Measurements from ENCODE around the gene OR7G1. TPM values are rescaled to one million over a fixed set of nuclear protein-coding genes. Genes with fewer than 3 reads are reported as not detected.
"Not testable (repeated sequence)": the region's sequence is repeated elsewhere in the genome, so short reads cannot be mapped to it uniquely, and the experiment has no call there.

The OR7G1 gene
- total and polyA plus RNA-seq, 2 experiments from 2014 or later = not detected

DNA sequence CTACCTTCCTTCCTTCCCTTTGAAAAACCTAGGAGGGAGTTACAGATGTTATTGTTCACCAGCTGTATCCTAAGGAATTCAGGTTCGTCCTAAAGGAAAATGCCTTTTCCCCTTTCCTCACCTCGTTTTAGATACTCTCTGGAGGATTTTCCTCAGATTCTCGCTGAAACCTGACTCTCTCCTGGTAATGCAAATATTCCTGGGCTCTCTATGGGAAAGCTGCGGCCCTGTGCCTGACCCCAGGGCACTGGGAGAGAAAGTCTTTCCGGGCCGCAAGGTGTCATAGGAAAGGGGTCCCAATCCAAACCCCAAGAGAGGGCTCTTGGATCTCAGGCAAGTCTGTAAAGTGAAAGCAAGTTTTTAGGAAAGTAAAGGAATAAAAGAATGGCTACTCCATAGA lies 41.8 kb downstream of the OR7G1 start:
- Histone ChIP-seq H3K36me3 (replicated peaks; ENCODE audit: insufficient read depth, low read depth) (no peaks in the 10 kb centered on the region), H3K4me1 (ENCODE audit: insufficient read depth) (peaks cover 4% of the 10 kb centered on the region), H2AFZ (no peak overlapping the region), H3K79me2 (no peaks in the 10 kb centered on the region), H3K4me3 (no peak overlapping the region), H3K27me3 (no peaks in the 10 kb centered on the region), H3K9me3 (ENCODE audit: low read depth) (no peaks in the 10 kb centered on the region), H3K27ac (no peak overlapping the region), H3K9me2 (replicated peaks; ENCODE audit: insufficient read depth) (no peaks in the 10 kb centered on the region), H3K4me2 (no peak overlapping the region), H4K20me1 (ENCODE audit: insufficient read depth, poor library complexity, severe bottlenecking) (no peaks in the 10 kb centered on the region)
- TF ChIP-seq EZH2 (IDR thresholded peaks at IDR 0.05; ENCODE audit: borderline replicate concordance) (no peak), EZH2phosphoT487 (IDR thresholded peaks at IDR 0.05; ENCODE audit: low read depth, severe bottlenecking, unreplicated experiment) (no peak)
- TF ChIP-seq, protein P1, sequence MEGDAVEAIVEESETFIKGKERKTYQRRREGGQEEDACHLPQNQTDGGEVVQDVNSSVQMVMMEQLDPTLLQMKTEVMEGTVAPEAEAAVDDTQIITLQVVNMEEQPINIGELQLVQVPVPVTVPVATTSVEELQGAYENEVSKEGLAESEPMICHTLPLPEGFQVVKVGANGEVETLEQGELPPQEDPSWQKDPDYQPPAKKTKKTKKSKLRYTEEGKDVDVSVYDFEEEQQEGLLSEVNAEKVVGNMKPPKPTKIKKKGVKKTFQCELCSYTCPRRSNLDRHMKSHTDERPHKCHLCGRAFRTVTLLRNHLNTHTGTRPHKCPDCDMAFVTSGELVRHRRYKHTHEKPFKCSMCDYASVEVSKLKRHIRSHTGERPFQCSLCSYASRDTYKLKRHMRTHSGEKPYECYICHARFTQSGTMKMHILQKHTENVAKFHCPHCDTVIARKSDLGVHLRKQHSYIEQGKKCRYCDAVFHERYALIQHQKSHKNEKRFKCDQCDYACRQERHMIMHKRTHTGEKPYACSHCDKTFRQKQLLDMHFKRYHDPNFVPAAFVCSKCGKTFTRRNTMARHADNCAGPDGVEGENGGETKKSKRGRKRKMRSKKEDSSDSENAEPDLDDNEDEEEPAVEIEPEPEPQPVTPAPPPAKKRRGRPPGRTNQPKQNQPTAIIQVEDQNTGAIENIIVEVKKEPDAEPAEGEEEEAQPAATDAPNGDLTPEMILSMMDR (IDR thresholded peaks at IDR 0.05; ENCODE audit: poor library complexity) = no peak
- no peak for DNase-seq (ENCODE audit: low spot score)
- 55% methylated on average over 6 of the region's 6 CpGs for WGBS (ENCODE audit: low lambda C conversion rate, missing lambda C conversion rate)

DNA sequence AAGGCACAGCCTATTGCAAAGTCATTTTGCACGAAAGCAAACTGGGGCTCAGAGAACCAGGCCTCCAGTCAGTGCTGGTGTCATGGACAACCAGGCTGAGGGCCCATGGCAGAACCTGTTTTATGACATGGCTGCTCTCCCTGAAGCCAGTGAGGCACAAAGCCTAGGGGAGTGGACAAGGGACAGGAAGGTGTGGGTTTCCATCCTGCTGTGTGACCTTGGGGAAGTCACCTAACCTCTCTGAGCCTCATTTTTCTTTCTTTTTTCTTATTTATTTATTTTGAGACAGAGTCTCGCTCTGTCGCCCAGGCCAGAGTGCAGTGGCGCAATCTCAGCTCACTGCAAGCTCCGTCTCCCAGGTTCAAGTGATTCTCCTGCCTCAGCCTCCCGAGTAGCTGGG lies 43.8 kb downstream of the OR7G1 start:
- H3K27ac ChIP-seq; H2AFZ ChIP-seq; H3K9me2 ChIP-seq (replicated peaks; ENCODE audit: insufficient read depth); DNase-seq (ENCODE audit: low spot score); H3K4me3 ChIP-seq; H3K79me2 ChIP-seq; H3K4me1 ChIP-seq (ENCODE audit: insufficient read depth); H3K4me2 ChIP-seq; H4K20me1 ChIP-seq (ENCODE audit: insufficient read depth, poor library complexity, severe bottlenecking); H3K36me3 ChIP-seq (replicated peaks; ENCODE audit: insufficient read depth, low read depth); H3K27me3 ChIP-seq; H3K9me3 ChIP-seq (ENCODE audit: low read depth): not testable (repeated sequence)
- 96% methylated on average over 6 of the region's 6 CpGs for WGBS (ENCODE audit: low lambda C conversion rate, missing lambda C conversion rate)

DNA sequence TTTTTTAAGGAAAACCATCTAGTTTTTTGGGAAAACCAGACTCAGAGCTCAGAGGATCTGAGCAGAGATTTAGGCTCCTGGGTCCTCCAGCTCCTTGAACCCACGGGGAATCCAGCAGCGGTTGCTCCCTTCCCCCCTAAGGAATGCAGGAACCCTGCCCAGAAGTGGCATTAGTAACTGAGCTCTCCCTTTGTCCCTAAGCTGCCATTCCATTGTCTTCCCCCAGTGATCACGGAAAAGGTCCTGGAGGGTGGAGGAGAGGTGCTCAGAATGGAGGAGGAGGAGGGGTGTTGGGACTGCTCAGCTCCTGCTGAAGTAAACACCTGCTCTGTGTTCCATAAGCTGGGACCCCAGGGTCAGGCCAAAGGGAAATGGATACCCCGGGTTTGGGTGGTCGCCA lies 45.5 kb downstream of the OR7G1 start:
- Histone ChIP-seq H3K4me2 (no peak overlapping the region), H3K36me3 (replicated peaks; ENCODE audit: insufficient read depth, low read depth) (no peaks in the 10 kb centered on the region), H3K79me2 (no peaks in the 10 kb centered on the region), H3K4me1 (ENCODE audit: insufficient read depth) (no peaks in the 10 kb centered on the region), H4K20me1 (ENCODE audit: insufficient read depth, poor library complexity, severe bottlenecking) (no peaks in the 10 kb centered on the region), H2AFZ (no peak overlapping the region), H3K9me2 (replicated peaks; ENCODE audit: insufficient read depth) (no peaks in the 10 kb centered on the region), H3K27me3 (no peaks in the 10 kb centered on the region), H3K4me3 (no peak overlapping the region), H3K9me3 (ENCODE audit: low read depth) (no peaks in the 10 kb centered on the region), H3K27ac (no peak overlapping the region)
- no peak for DNase-seq (ENCODE audit: low spot score)
- TF ChIP-seq EZH2 (IDR thresholded peaks at IDR 0.05; ENCODE audit: borderline replicate concordance) (no peak), EZH2phosphoT487 (IDR thresholded peaks at IDR 0.05; ENCODE audit: low read depth, severe bottlenecking, unreplicated experiment) (no peak)
- TF ChIP-seq, protein P1 (IDR thresholded peaks at IDR 0.05; ENCODE audit: poor library complexity) = no peak
- 46% methylated on average over 5 of the region's 5 CpGs for WGBS (ENCODE audit: low lambda C conversion rate, missing lambda C conversion rate)

DNA sequence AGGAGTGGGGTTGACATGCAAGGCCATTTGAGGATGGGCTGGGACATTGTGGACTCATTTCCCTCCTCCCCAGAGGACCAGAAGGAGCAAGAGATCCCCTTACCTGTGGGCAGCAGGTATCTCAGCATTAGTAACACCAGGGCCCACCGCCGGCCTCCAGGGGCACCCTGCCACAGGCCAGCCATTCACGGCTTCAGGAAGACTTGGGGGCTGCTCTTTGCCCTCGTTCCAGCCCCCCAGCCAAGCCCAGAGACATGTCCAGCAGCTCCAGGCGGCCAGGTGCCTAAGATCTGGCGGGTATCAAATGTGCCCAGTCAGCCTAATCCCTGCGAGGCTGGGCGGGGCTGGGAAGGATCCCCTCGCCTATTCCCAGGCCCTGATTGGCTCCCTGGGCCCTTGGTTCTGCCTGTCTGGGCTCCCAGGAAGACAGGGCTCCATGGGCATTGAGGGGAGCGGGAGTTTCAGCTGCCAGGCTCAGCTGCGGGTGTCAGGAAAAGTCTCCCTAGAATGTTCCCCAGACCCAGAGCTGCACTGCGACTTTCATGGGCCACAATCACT lies 50.0 kb downstream of the OR7G1 start:
- no peak for DNase-seq (ENCODE audit: low spot score)
- Histone ChIP-seq H3K4me2 (no peak overlapping the region), H3K36me3 (replicated peaks; ENCODE audit: insufficient read depth, low read depth) (no peaks in the 10 kb centered on the region), H3K79me2 (no peaks in the 10 kb centered on the region), H3K27me3 (no peaks in the 10 kb centered on the region), H3K9me3 (ENCODE audit: low read depth) (no peaks in the 10 kb centered on the region), H2AFZ (no peak overlapping the region), H3K4me1 (ENCODE audit: insufficient read depth) (no peaks in the 10 kb centered on the region), H3K4me3 (no peak overlapping the region), H3K9me2 (replicated peaks; ENCODE audit: insufficient read depth) (no peaks in the 10 kb centered on the region), H4K20me1 (ENCODE audit: insufficient read depth, poor library complexity, severe bottlenecking) (no peaks in the 10 kb centered on the region), H3K27ac (no peak overlapping the region)
- TF ChIP-seq EZH2phosphoT487 (IDR thresholded peaks at IDR 0.05; ENCODE audit: low read depth, severe bottlenecking, unreplicated experiment) = no peak
- TF ChIP-seq, protein P1 (IDR thresholded peaks at IDR 0.05; ENCODE audit: poor library complexity) = no peak
- WGBS (ENCODE audit: low lambda C conversion rate, missing lambda C conversion rate) = 75% methylated on average over 12 of the region's 12 CpGs

Small RNAs within 50 kb of the gene (small RNA-seq; reads per million reads assigned to genes)
- not detected for gene OR1M4P

Other genes starting within 250 kb of the OR7G1 start
- 2.5 and 3.2 TPM in 2 replicates for gene MUC16, start 105.4 kb downstream of the OR7G1 start, total RNA-seq
- gene MUC16, start 105.4 kb downstream of the OR7G1 start, polyA plus RNA-seq = 1.3 and 5.6 TPM in 2 replicates
- gene OR1M1, start 28.7 kb downstream of the OR7G1 start, total RNA-seq = not detected in 2 replicates
- gene OR1M1, start 28.7 kb downstream of the OR7G1 start, polyA plus RNA-seq = not detected in 2 replicates
- not detected in 2 replicates for gene OR7G2, start 8.3 kb downstream of the OR7G1 start, total RNA-seq
- not detected in 2 replicates for gene OR7G2, start 8.3 kb downstream of the OR7G1 start, polyA plus RNA-seq
- not detected in 2 replicates for gene OR7G3, start 11.2 kb upstream of the OR7G1 start, total RNA-seq
- gene OR7G3, start 11.2 kb upstream of the OR7G1 start, polyA plus RNA-seq = not detected in 2 replicates
- 14.6 and 26.6 TPM in 2 replicates for gene ZNF317, start 24.6 kb upstream of the OR7G1 start, total RNA-seq
- gene ZNF317, start 24.6 kb upstream of the OR7G1 start, polyA plus RNA-seq = 19.8 and 27.5 TPM in 2 replicates
- 0.57 and 0.80 TPM in 2 replicates for gene OR7D2, start 63.2 kb upstream of the OR7G1 start, total RNA-seq
- 0.17 and 0.34 TPM in 2 replicates for gene OR7D2, start 63.2 kb upstream of the OR7G1 start, polyA plus RNA-seq
- gene OR7D4, start 103.8 kb upstream of the OR7G1 start, total RNA-seq = not detected in 2 replicates
- not detected in 2 replicates for gene OR7D4, start 103.8 kb upstream of the OR7G1 start, polyA plus RNA-seq
- gene OR7E24, start 135.2 kb upstream of the OR7G1 start, total RNA-seq = not detected in 2 replicates
- gene OR7E24, start 135.2 kb upstream of the OR7G1 start, polyA plus RNA-seq = not detected in 2 replicates
- 8.0 and 9.8 TPM in 2 replicates for gene ZNF699, start 194.1 kb upstream of the OR7G1 start, total RNA-seq
- 0.94 and 1.6 TPM in 2 replicates for gene ZNF699, start 194.1 kb upstream of the OR7G1 start, polyA plus RNA-seq
- gene ZNF559, start 208.4 kb upstream of the OR7G1 start, total RNA-seq = 18.1 and 22.7 TPM in 2 replicates
- 8.9 and 13.1 TPM in 2 replicates for gene ZNF559, start 208.4 kb upstream of the OR7G1 start, polyA plus RNA-seq
- gene ZNF177, start 247.2 kb upstream of the OR7G1 start, total RNA-seq = 5.2 and 5.5 TPM in 2 replicates
- 4.2 and 7.6 TPM in 2 replicates for gene ZNF177, start 247.2 kb upstream of the OR7G1 start, polyA plus RNA-seq

Data from hepatocyte (in vitro differentiated cells).